ENCODE results near the gene RFC3. TPM values are rescaled to one million over a fixed set of nuclear protein-coding genes. Genes with fewer than 3 reads are reported as not detected.

RFC3 gene
- total RNA-seq, 1 experiment from 2014 or later: 64.4 TPM

- intact Hi-C loops (cut with micrococcal nuclease; ENCODE audit: unreplicated experiment): loop anchor here (10.0 kb wide), 1 partner anchor 280 kb away; no protein-coding TSS in a partner anchor
- BruUV-seq (replicated peaks): no TSS peak
These were observed 23.4 kb upstream of the RFC3 start for GRCh38 chr13:33794576-33794975.

GRCh38 chr13:33796095-33796494 is 21.9 kb upstream of the RFC3 start:
- no peak for DNase-seq (ENCODE audit: low spot score)
- BruUV-seq (replicated peaks): no TSS peak
- intact Hi-C loops (cut with micrococcal nuclease; ENCODE audit: unreplicated experiment): loop anchor here (10.0 kb wide), 1 partner anchor 279 kb away; no protein-coding TSS in a partner anchor

More at GRCh38 chr13:33794576-33794975, 23.4 kb upstream of the RFC3 start:
- no peaks in the 10 kb centered on the region for H3K27me3 ChIP-seq (replicated peaks; ENCODE audit: insufficient read depth, low read depth, low read length, poor library complexity)
- no peak overlapping the region for H3K4me3 ChIP-seq (ENCODE audit: low read depth, low read length, poor library complexity, severe bottlenecking)
- H3K27ac ChIP-seq (ENCODE audit: low read depth, low read length, poor library complexity, severe bottlenecking): no peak overlapping the region
- TF ChIP-seq EZH2 (IDR thresholded peaks at IDR 0.05; ENCODE audit: borderline replicate concordance, low read depth, low read length, poor library complexity, severe bottlenecking): no peak
- no peak for TF ChIP-seq CTCF (conservative IDR thresholded peaks at IDR 0.05; ENCODE audit: low read depth, low read length)
- ChIA-PET POLR2A (ENCODE audit: low non-redundant PET) (no interaction called here), CTCF (no interaction called here)
- no peaks in the 10 kb centered on the region for H3K9me3 ChIP-seq (ENCODE audit: low read depth, low read length, poor library complexity, severe bottlenecking)
- no peaks in the 10 kb centered on the region for H3K36me3 ChIP-seq (ENCODE audit: insufficient read depth, low read length, poor library complexity, severe bottlenecking)
- DNase-seq (ENCODE audit: low spot score): no peak
- H3K4me1 ChIP-seq (ENCODE audit: insufficient read depth, low read length, poor library complexity, severe bottlenecking): no peaks in the 10 kb centered on the region

GRCh38 chr13:33797622-33798021 is 20.3 kb upstream of the RFC3 start:
- Histone ChIP-seq H3K4me1 (ENCODE audit: insufficient read depth, low read length, poor library complexity, severe bottlenecking) (no peaks in the 10 kb centered on the region), H3K27ac (ENCODE audit: low read depth, low read length, poor library complexity, severe bottlenecking) (no peak overlapping the region), H3K9me3 (ENCODE audit: low read depth, low read length, poor library complexity, severe bottlenecking) (no peaks in the 10 kb centered on the region), H3K4me3 (ENCODE audit: low read depth, low read length, poor library complexity, severe bottlenecking) (no peak overlapping the region), H3K36me3 (ENCODE audit: insufficient read depth, low read length, poor library complexity, severe bottlenecking) (no peaks in the 10 kb centered on the region), H3K27me3 (replicated peaks; ENCODE audit: insufficient read depth, low read depth, low read length, poor library complexity) (no peaks in the 10 kb centered on the region)
- intact Hi-C loops (cut with micrococcal nuclease; ENCODE audit: unreplicated experiment): loop anchor here (10.0 kb wide), 1 partner anchor 277 kb away; no protein-coding TSS in a partner anchor
- ChIA-PET CTCF (no interaction called here), POLR2A (ENCODE audit: low non-redundant PET) (no interaction called here)
- no TSS peak for BruUV-seq (replicated peaks)
- TF ChIP-seq EZH2 (IDR thresholded peaks at IDR 0.05; ENCODE audit: borderline replicate concordance, low read depth, low read length, poor library complexity, severe bottlenecking) (no peak), CTCF (conservative IDR thresholded peaks at IDR 0.05; ENCODE audit: low read depth, low read length) (no peak)
- DNase-seq (ENCODE audit: low spot score): no peak

More at GRCh38 chr13:33796095-33796494, 21.9 kb upstream of the RFC3 start:
- H3K9me3 ChIP-seq (ENCODE audit: low read depth, low read length, poor library complexity, severe bottlenecking): no peaks in the 10 kb centered on the region
- no peak overlapping the region for H3K4me3 ChIP-seq (ENCODE audit: low read depth, low read length, poor library complexity, severe bottlenecking)
- ChIA-PET CTCF (no interaction called here), POLR2A (ENCODE audit: low non-redundant PET) (no interaction called here)
- H3K27me3 ChIP-seq (replicated peaks; ENCODE audit: insufficient read depth, low read depth, low read length, poor library complexity): no peaks in the 10 kb centered on the region
- no peak overlapping the region for H3K27ac ChIP-seq (ENCODE audit: low read depth, low read length, poor library complexity, severe bottlenecking)
- H3K4me1 ChIP-seq (ENCODE audit: insufficient read depth, low read length, poor library complexity, severe bottlenecking): no peaks in the 10 kb centered on the region
- H3K36me3 ChIP-seq (ENCODE audit: insufficient read depth, low read length, poor library complexity, severe bottlenecking): no peaks in the 10 kb centered on the region
- no peak for TF ChIP-seq EZH2 (IDR thresholded peaks at IDR 0.05; ENCODE audit: borderline replicate concordance, low read depth, low read length, poor library complexity, severe bottlenecking)

GRCh38 chr13:33798023-33798422 is 19.9 kb upstream of the RFC3 start:
- Histone ChIP-seq H3K4me3 (ENCODE audit: low read depth, low read length, poor library complexity, severe bottlenecking) (no peak overlapping the region), H3K27ac (ENCODE audit: low read depth, low read length, poor library complexity, severe bottlenecking) (no peak overlapping the region), H3K27me3 (replicated peaks; ENCODE audit: insufficient read depth, low read depth, low read length, poor library complexity) (no peaks in the 10 kb centered on the region), H3K36me3 (ENCODE audit: insufficient read depth, low read length, poor library complexity, severe bottlenecking) (no peaks in the 10 kb centered on the region), H3K4me1 (ENCODE audit: insufficient read depth, low read length, poor library complexity, severe bottlenecking) (no peaks in the 10 kb centered on the region), H3K9me3 (ENCODE audit: low read depth, low read length, poor library complexity, severe bottlenecking) (no peaks in the 10 kb centered on the region)
- ChIA-PET CTCF (no interaction called here), POLR2A (ENCODE audit: low non-redundant PET) (no interaction called here)
- intact Hi-C loops (cut with micrococcal nuclease; ENCODE audit: unreplicated experiment): loop anchor here (10.0 kb wide), 1 partner anchor 277 kb away; no protein-coding TSS in a partner anchor
- no TSS peak for BruUV-seq (replicated peaks)
- TF ChIP-seq EZH2 (IDR thresholded peaks at IDR 0.05; ENCODE audit: borderline replicate concordance, low read depth, low read length, poor library complexity, severe bottlenecking) (no peak), CTCF (conservative IDR thresholded peaks at IDR 0.05; ENCODE audit: low read depth, low read length) (no peak)
- no peak for DNase-seq (ENCODE audit: low spot score)

Data from A673 (cell line).